HepG2 (cell line): Measurements from ENCODE around the gene ZNF285.

Experiments used
- CTCF ChIP-seq: sonication (generic); formaldehyde crosslinking; IDR thresholded peaks from 2 replicates; pipeline ENCODE4 v1.5.0; 2020; ENCODE audit warnings: mild to moderate bottlenecking, missing genetic modification reagents, moderate library complexity
- DNMT1 ChIP-seq: sonication (generic); formaldehyde crosslinking; IDR thresholded peaks from 2 replicates; pipeline ENCODE4 v1.5.1; 2020; ENCODE audit warnings: mild to moderate bottlenecking, missing genetic modification reagents
- EZH2 ChIP-seq: conservative IDR thresholded peaks from 2 replicates; pipeline ENCODE4 v1.6.1; 2012; ENCODE audit warnings: mild to moderate bottlenecking, low read depth, low read length, moderate library complexity
- IKZF1 ChIP-seq: fragments of 450-650 bp; IDR thresholded peaks from 2 replicates; pipeline ENCODE4 v1.7.1; 2016
- MLXIP ChIP-seq: sonication (generic); formaldehyde crosslinking; IDR thresholded peaks from 2 replicates; pipeline ENCODE4 v1.9.0; 2021; ENCODE audit warnings: missing genetic modification reagents, borderline replicate concordance
- MXD4 ChIP-seq: IDR thresholded peaks from 2 replicates; pipeline ENCODE4 v1.6.1; 2016; ENCODE audit warnings: mild to moderate bottlenecking, missing biosample characterization, missing genetic modification reagents
- PHF20 ChIP-seq: sonication (generic); formaldehyde crosslinking; IDR thresholded peaks from 2 replicates; pipeline ENCODE4 v1.5.0; 2020; ENCODE audit warnings: mild to moderate bottlenecking, missing genetic modification reagents
- STAT6 ChIP-seq: sonication (generic); formaldehyde crosslinking; IDR thresholded peaks from 2 replicates; pipeline ENCODE4 v1.4.0; 2020; ENCODE audit warnings: missing genetic modification reagents, mild to moderate bottlenecking, borderline replicate concordance
- TAF15 ChIP-seq: fragments of 200-400 bp; formaldehyde crosslinking; IDR thresholded peaks from one replicate; pipeline ENCODE4 v1.6.1; 2018; ENCODE audit warnings: mild to moderate bottlenecking, low read depth, low read length; ENCODE audit not compliant: poor library complexity, severe bottlenecking
- TBP ChIP-seq: sonication (generic); formaldehyde crosslinking; IDR thresholded peaks from 2 replicates; pipeline ENCODE4 v1.5.0; 2020; ENCODE audit warnings: missing genetic modification reagents
- USF2 ChIP-seq, 2 experiments: sonication (generic) in 1 of 2; formaldehyde crosslinking in 1 of 2; IDR thresholded peaks; 2 replicates each; pipeline versions ENCODE4 v1.5.1 to v1.6.1; 2011 to 2020; ENCODE audit warnings: borderline replicate concordance in 1 of 2, low read depth in 1 of 2, low read length in 1 of 2, mild to moderate bottlenecking in 1 of 2, missing genetic modification reagents in 1 of 2, moderate library complexity in 1 of 2
- ZNF335 ChIP-seq: sonication (generic); formaldehyde crosslinking; IDR thresholded peaks from 2 replicates; pipeline ENCODE4 v1.4.0; 2020; ENCODE audit warnings: missing genetic modification reagents
- ZNF547 ChIP-seq: sonication (generic); formaldehyde crosslinking; IDR thresholded peaks from 2 replicates; pipeline ENCODE4 v1.5.1; 2020; ENCODE audit warnings: mild to moderate bottlenecking, missing genetic modification reagents

GRCh38 chr19:44435441-44435840, 34.0 kb upstream of the ZNF285 start:
- TF ChIP-seq TAF15 (no peak), MLXIP (CRISPR knock-in tag) (no peak), ZNF335 (CRISPR knock-in tag) (no peak), IKZF1 (no peak), DNMT1 (CRISPR knock-in tag) (no peak), PHF20 (CRISPR knock-in tag) (no peak), STAT6 (no peak), MXD4 (CRISPR knock-in tag) (no peak), USF2 (IDR thresholded peaks at IDR 0.05; ENCODE audit: low read depth, low read length) (no peak), USF2 (CRISPR knock-in tag; IDR thresholded peaks at IDR 0.05; ENCODE audit: borderline replicate concordance) (no peak), ZNF547 (CRISPR knock-in tag) (no peak), CTCF (CRISPR knock-in tag) (no peak), EZH2 (no peak), TBP (no peak)
